ENCODE results near the gene IGSF1.

DNA sequence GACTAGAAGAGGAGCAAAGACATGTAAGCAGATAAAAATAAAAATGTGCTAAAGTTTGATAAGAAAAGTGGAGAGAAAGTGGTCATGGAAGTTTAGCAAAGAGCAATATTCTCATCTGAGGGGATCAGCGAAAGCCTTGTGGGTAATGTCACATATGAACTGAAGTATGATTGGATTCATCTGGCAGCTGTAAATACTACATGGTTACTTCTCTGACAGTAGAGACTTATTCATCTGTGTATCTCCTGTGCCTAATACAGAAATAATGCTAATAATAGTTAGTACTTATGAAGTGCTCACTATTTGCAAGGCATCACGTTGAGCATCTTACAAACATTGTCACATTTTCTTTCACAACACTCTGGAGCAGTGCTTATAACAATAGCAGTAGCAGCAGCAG, 8.9 kb upstream of the IGSF1 start:
- TF ChIP-seq, protein P1, sequence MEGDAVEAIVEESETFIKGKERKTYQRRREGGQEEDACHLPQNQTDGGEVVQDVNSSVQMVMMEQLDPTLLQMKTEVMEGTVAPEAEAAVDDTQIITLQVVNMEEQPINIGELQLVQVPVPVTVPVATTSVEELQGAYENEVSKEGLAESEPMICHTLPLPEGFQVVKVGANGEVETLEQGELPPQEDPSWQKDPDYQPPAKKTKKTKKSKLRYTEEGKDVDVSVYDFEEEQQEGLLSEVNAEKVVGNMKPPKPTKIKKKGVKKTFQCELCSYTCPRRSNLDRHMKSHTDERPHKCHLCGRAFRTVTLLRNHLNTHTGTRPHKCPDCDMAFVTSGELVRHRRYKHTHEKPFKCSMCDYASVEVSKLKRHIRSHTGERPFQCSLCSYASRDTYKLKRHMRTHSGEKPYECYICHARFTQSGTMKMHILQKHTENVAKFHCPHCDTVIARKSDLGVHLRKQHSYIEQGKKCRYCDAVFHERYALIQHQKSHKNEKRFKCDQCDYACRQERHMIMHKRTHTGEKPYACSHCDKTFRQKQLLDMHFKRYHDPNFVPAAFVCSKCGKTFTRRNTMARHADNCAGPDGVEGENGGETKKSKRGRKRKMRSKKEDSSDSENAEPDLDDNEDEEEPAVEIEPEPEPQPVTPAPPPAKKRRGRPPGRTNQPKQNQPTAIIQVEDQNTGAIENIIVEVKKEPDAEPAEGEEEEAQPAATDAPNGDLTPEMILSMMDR (conservative IDR thresholded peaks at IDR 0.05), result no peak
- no peak for TF ChIP-seq ZFX (IDR thresholded peaks at IDR 0.05)

Measured in C4-2B (cell line).